Neuronal stem cell (in vitro differentiated cells): ENCODE measurements around the gene CTDSP2.
A peak's percentile ranks its signal among the peaks of the same experiment; 100 is the strongest.
"Not testable (repeated sequence)": the region's sequence is repeated elsewhere in the genome, so short reads cannot be mapped to it uniquely, and the experiment has no call there.

Source experiments
- DNase-seq: peaks from one replicate; pipeline ENCODE4 v3.0.0-alpha.2; 2013; ENCODE audit warnings: low spot score
- H2AFZ ChIP-seq: one replicate; pipeline ENCODE4 v1.6.1; 2013; ENCODE audit warnings: mild to moderate bottlenecking, low read length, inconsistent platforms
- H2AK5ac ChIP-seq: 2 replicates; pipeline ENCODE4 v1.6.1; 2013; ENCODE audit warnings: low read depth, mild to moderate bottlenecking, inconsistent platforms, low read length, moderate library complexity, mixed read lengths
- H2BK120ac ChIP-seq: 2 replicates; pipeline ENCODE4 v1.6.1; 2013; ENCODE audit warnings: low read depth, mild to moderate bottlenecking, inconsistent platforms, low read length, moderate library complexity, mixed read lengths
- H2BK12ac ChIP-seq: one replicate; pipeline ENCODE4 v1.6.1; 2013; ENCODE audit warnings: low read length, inconsistent platforms
- H2BK15ac ChIP-seq: 2 replicates; pipeline ENCODE4 v1.6.1; 2013; ENCODE audit warnings: mild to moderate bottlenecking, low read length, inconsistent platforms, mixed read lengths
- H2BK5ac ChIP-seq: one replicate; pipeline ENCODE4 v1.6.1; 2013; ENCODE audit warnings: inconsistent platforms, mild to moderate bottlenecking, low read length, moderate library complexity
- H3K14ac ChIP-seq: one replicate; pipeline ENCODE4 v1.6.1; 2013; ENCODE audit warnings: low read length, inconsistent platforms
- H3K18ac ChIP-seq: 2 replicates; pipeline ENCODE4 v1.6.1; 2013; ENCODE audit warnings: low read length, inconsistent platforms
- H3K23ac ChIP-seq: 2 replicates; pipeline ENCODE4 v1.6.1; 2013; ENCODE audit warnings: low read depth, mild to moderate bottlenecking, mixed read lengths, low read length, inconsistent platforms; ENCODE audit not compliant: poor library complexity
- H3K27ac ChIP-seq: replicated peaks from 3 replicates; pipeline ENCODE4 v1.5.1; 2013; ENCODE audit warnings: low read length, inconsistent platforms
- H3K27me3 ChIP-seq, 3 experiments: 2 replicates each; pipeline ENCODE4 v1.6.1; 2013; ENCODE audit warnings: low read length in 3 of 3, mild to moderate bottlenecking in 2 of 3, inconsistent platforms in 1 of 3, low read depth in 1 of 3, mixed read lengths in 1 of 3, moderate library complexity in 1 of 3; ENCODE audit not compliant: control insufficient read depth in 3 of 3, insufficient read depth in 3 of 3
- H3K36me3 ChIP-seq, 2 donors: replicated peaks in 1 of 2; 2 replicates each; pipeline ENCODE4 v1.6.1; 2013; ENCODE audit warnings: low read length in 2 of 2; ENCODE audit not compliant: control insufficient read depth in 2 of 2, insufficient read depth in 2 of 2
- H3K4ac ChIP-seq: 2 replicates; pipeline ENCODE4 v1.6.1; 2013; ENCODE audit warnings: inconsistent platforms, mild to moderate bottlenecking, low read length, moderate library complexity
- H3K4me1 ChIP-seq, 2 donors: 1 replicate in 1 of 2; 2 replicates in 1 of 2; pipeline ENCODE4 v1.6.1; 2013; ENCODE audit warnings: low read length in 2 of 2, low read depth in 1 of 2; ENCODE audit not compliant: control insufficient read depth in 2 of 2, insufficient read depth in 1 of 2
- H3K4me2 ChIP-seq: one replicate; pipeline ENCODE4 v1.6.1; 2013; ENCODE audit warnings: mild to moderate bottlenecking, low read length, inconsistent platforms; ENCODE audit not compliant: insufficient read depth, poor library complexity, severe bottlenecking
- H3K4me3 ChIP-seq, 2 donors: 2 replicates each; pipeline ENCODE4 v1.5.1; 2013; ENCODE audit warnings: low read length in 2 of 2, mild to moderate bottlenecking in 2 of 2, inconsistent platforms in 1 of 2, moderate library complexity in 1 of 2
- H3K79me1 ChIP-seq: one replicate; pipeline ENCODE4 v1.6.1; 2013; ENCODE audit warnings: low read depth, mild to moderate bottlenecking, inconsistent platforms, low read length, moderate library complexity
- H3K9ac ChIP-seq: one replicate; pipeline ENCODE4 v1.6.1; 2013; ENCODE audit warnings: mild to moderate bottlenecking, low read depth, low read length, inconsistent platforms; ENCODE audit not compliant: poor library complexity
- H3K9me3 ChIP-seq, 2 donors: replicated peaks in 1 of 2; 2 replicates each; pipeline versions ENCODE3 to v1.6.1; 2013; ENCODE audit warnings: low read length in 2 of 2, mild to moderate bottlenecking in 2 of 2, inconsistent platforms in 1 of 2, low read depth in 1 of 2, mixed read lengths in 1 of 2, moderate library complexity in 1 of 2; ENCODE audit not compliant: control insufficient read depth in 2 of 2, insufficient read depth in 1 of 2
- H4K8ac ChIP-seq: one replicate; pipeline ENCODE4 v1.6.1; 2013; ENCODE audit warnings: low read depth, mild to moderate bottlenecking, inconsistent platforms, low read length, moderate library complexity
- H4K91ac ChIP-seq: one replicate; pipeline ENCODE4 v1.6.1; 2013; ENCODE audit warnings: low read length, low read depth, mild to moderate bottlenecking, inconsistent platforms; ENCODE audit not compliant: poor library complexity
- WGBS, 2 donors: extraction: QIAGEN DNeasy Blood & Tissue Kit; methylation state at CpG; one replicate each; pipeline ENCODE4 v1.1.7; 2013; ENCODE audit warnings: missing lambda C conversion rate in 2 of 2, mixed read lengths in 1 of 2; ENCODE audit not compliant: insufficient read length in 2 of 2, insufficient replicate concordance in 1 of 2; ENCODE audit errors: extremely low coverage in 2 of 2; 5-methylcytosine and 5-hydroxymethylcytosine counted together

The CTDSP2 gene

GRCh38 chr12:57888409-57889157, 42.1 kb upstream of the CTDSP2 start:
- Histone ChIP-seq H2BK15ac (peak overlapping the region; percentile 96), H4K91ac (peak overlapping the region; percentile 69), H3K14ac (peak overlapping the region; percentile 94), H3K79me1 (no peaks in the 10 kb centered on the region), H2BK5ac (peak overlapping the region; percentile 9), H3K4me2 (no peak overlapping the region), H3K9me3 (peaks cover 0 to 4% of the 10 kb centered on the region in 2 donors), H2BK120ac (peak overlapping the region; percentile 73), H3K18ac (peak overlapping the region; percentile 95), H4K8ac (no peak overlapping the region), H3K27me3 (no peaks in the 10 kb centered on the region), H2AFZ (peak overlapping the region; percentile 74), H3K36me3 (no peaks in the 10 kb centered on the region), H3K4ac (peak overlapping the region; percentile 30), H3K4me3 (no peak overlapping the region), H2BK12ac (no peak overlapping the region), H2AK5ac (no peak overlapping the region), H3K4me1 (peaks cover 15 to 21% of the 10 kb centered on the region in 2 donors), H3K23ac (peak overlapping the region; percentile 75), H3K9ac (peak overlapping the region; percentile 78), H3K27ac (no peak overlapping the region)
- WGBS, 2 donors, result no CpG with 5 or more reads among the region's 15 CpGs
- DNase-seq, result no peak

- H3K9ac ChIP-seq, result no peak overlapping the region
- H3K14ac ChIP-seq, result no peak overlapping the region
- no peak overlapping the region for H4K91ac ChIP-seq
- H3K4me3 ChIP-seq, result no peak overlapping the region
- H3K4me2 ChIP-seq, result no peak overlapping the region
- peaks cover 0 to 4% of the 10 kb centered on the region in 2 donors for H3K9me3 ChIP-seq
- H2BK15ac ChIP-seq, result peak overlapping the region; percentile 96
- no peaks in the 10 kb centered on the region for H3K27me3 ChIP-seq
- H2BK120ac ChIP-seq, result no peak overlapping the region
- no CpG with 5 or more reads among the region's 10 CpGs for whole genome bisulfite sequencing, 2 donors
- H4K8ac ChIP-seq, result no peak overlapping the region
- no peak overlapping the region for H3K4ac ChIP-seq
- H2AK5ac ChIP-seq, result peak overlapping the region; percentile 63
- no peak overlapping the region for H3K27ac ChIP-seq
- H3K4me1 ChIP-seq, result peaks cover 11 to 18% of the 10 kb centered on the region in 2 donors
- H3K79me1 ChIP-seq, result no peaks in the 10 kb centered on the region
- peak overlapping the region; percentile 9 for H2BK5ac ChIP-seq
- peak overlapping the region; percentile 74 for H2AFZ ChIP-seq
- no peak for DNase-seq
- no peak overlapping the region for H3K23ac ChIP-seq
- H3K18ac ChIP-seq, result peak overlapping the region; percentile 89
- H2BK12ac ChIP-seq, result peak overlapping the region; percentile 50
- no peaks in the 10 kb centered on the region for H3K36me3 ChIP-seq
Measured at GRCh38 chr12:57887631-57888408, 41.3 kb upstream of the CTDSP2 start.

DNA sequence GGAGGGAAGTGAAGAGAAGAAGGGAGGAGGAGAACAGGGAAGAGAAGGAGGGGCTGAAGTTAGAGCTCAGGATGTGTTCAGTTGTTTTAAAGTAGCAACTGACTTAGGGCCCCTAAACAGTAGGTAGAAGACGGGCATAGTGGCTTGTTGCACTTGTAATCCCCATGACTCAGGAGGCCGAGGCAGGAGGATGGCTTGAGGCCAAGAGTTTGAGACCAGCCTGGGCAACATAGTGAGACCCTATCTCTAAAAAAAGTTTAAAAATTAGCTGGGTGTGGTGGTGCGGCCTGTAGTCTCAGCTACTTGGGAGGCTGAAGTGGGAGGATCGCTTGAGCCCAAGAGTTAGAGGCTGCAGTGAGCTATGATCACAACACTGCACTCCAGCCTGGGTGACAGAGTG, 40.4 kb upstream of the CTDSP2 start:
- not testable (repeated sequence) for H3K36me3 ChIP-seq, H2BK5ac ChIP-seq, H3K4me3 ChIP-seq, H3K4ac ChIP-seq, DNase-seq, H2BK120ac ChIP-seq, H2BK12ac ChIP-seq, H4K8ac ChIP-seq, H2AK5ac ChIP-seq, H4K91ac ChIP-seq, H2BK15ac ChIP-seq, H3K9me3 ChIP-seq, H3K79me1 ChIP-seq, H3K18ac ChIP-seq, H3K27ac ChIP-seq, H3K14ac ChIP-seq, H3K4me2 ChIP-seq, H3K23ac ChIP-seq, H3K27me3 ChIP-seq, H3K9ac ChIP-seq
- H2AFZ ChIP-seq, result peak overlapping the region; percentile 71
- no CpG with 5 or more reads among the region's 4 CpGs for WGBS, 2 donors
- peaks cover 11 to 18% of the 10 kb centered on the region in 2 donors for H3K4me1 ChIP-seq

GRCh38 chr12:57886542-57886941, 40.0 kb upstream of the CTDSP2 start:
- no peak overlapping the region for H3K14ac ChIP-seq
- H2BK120ac ChIP-seq, result no peak overlapping the region
- H3K27me3 ChIP-seq, result no peaks in the 10 kb centered on the region
- H4K91ac ChIP-seq, result no peak overlapping the region
- H3K4me1 ChIP-seq, result peaks cover 11 to 18% of the 10 kb centered on the region in 2 donors
- H2AK5ac ChIP-seq, result no peak overlapping the region
- H3K4me3 ChIP-seq, result no peak overlapping the region
- H3K27ac ChIP-seq, result no peak overlapping the region
- DNase-seq, result no peak
- no peak overlapping the region for H3K4ac ChIP-seq
- no peak overlapping the region for H2BK15ac ChIP-seq
- no peak overlapping the region for H3K18ac ChIP-seq
- WGBS, 2 donors, result no CpG with 5 or more reads among the region's 2 CpGs
- H4K8ac ChIP-seq, result no peak overlapping the region
- no peak overlapping the region for H3K23ac ChIP-seq
- H2AFZ ChIP-seq, result peak overlapping the region; percentile 71
- H3K9ac ChIP-seq, result no peak overlapping the region
- H3K9me3 ChIP-seq, result peaks cover 0 to 4% of the 10 kb centered on the region in 2 donors
- no peak overlapping the region for H2BK5ac ChIP-seq
- no peak overlapping the region for H3K4me2 ChIP-seq
- H3K79me1 ChIP-seq, result no peaks in the 10 kb centered on the region
- no peak overlapping the region for H2BK12ac ChIP-seq
- H3K36me3 ChIP-seq, result no peaks in the 10 kb centered on the region
